Mesenchymal stem cell (in vitro differentiated cells and primary cell): ENCODE results near the gene LY6G5C.

Source experiments
- DNase-seq: peaks from one replicate; pipeline ENCODE4 v3.0.0-alpha.2; 2013
- H2AFZ ChIP-seq: one replicate; pipeline ENCODE4 v1.6.1; 2013; ENCODE audit warnings: low read depth, mild to moderate bottlenecking, control low read depth, inconsistent platforms, low read length, moderate library complexity
- H2AK5ac ChIP-seq: 2 replicates; pipeline ENCODE4 v1.6.1; 2013; ENCODE audit warnings: low read length, moderate library complexity, mild to moderate bottlenecking, inconsistent platforms; ENCODE audit not compliant: severe bottlenecking
- H2BK120ac ChIP-seq: one replicate; pipeline ENCODE4 v1.6.1; 2013; ENCODE audit warnings: low read depth, mild to moderate bottlenecking, inconsistent platforms, low read length, moderate library complexity
- H2BK12ac ChIP-seq, 2 experiments: one replicate each; pipeline ENCODE4 v1.6.1; 2013; ENCODE audit warnings: inconsistent platforms in 2 of 2, low read length in 2 of 2, mild to moderate bottlenecking in 2 of 2, moderate library complexity in 2 of 2, control low read depth in 1 of 2
- H2BK15ac ChIP-seq: one replicate; pipeline ENCODE4 v1.6.1; 2013; ENCODE audit warnings: mild to moderate bottlenecking, low read depth, inconsistent platforms; ENCODE audit not compliant: poor library complexity, severe bottlenecking
- H2BK5ac ChIP-seq: 2 replicates; pipeline ENCODE4 v1.6.1; 2013; ENCODE audit warnings: low read depth, mild to moderate bottlenecking, low read length, control low read depth, inconsistent platforms; ENCODE audit not compliant: poor library complexity, severe bottlenecking
- H3K14ac ChIP-seq, 2 experiments: one replicate each; pipeline ENCODE4 v1.6.1; 2013; ENCODE audit warnings: inconsistent platforms in 2 of 2, low read length in 2 of 2, control low read depth in 1 of 2, mild to moderate bottlenecking in 1 of 2, moderate library complexity in 1 of 2
- H3K18ac ChIP-seq, 2 experiments: one replicate each; pipeline ENCODE4 v1.6.1; 2013; ENCODE audit warnings: inconsistent platforms in 2 of 2, low read length in 2 of 2, control low read depth in 1 of 2, low read depth in 1 of 2, mild to moderate bottlenecking in 1 of 2
- H3K23ac ChIP-seq, 2 experiments: one replicate each; pipeline ENCODE4 v1.6.1; 2013; ENCODE audit warnings: inconsistent platforms in 2 of 2, low read length in 2 of 2, mild to moderate bottlenecking in 2 of 2, moderate library complexity in 2 of 2, control low read depth in 1 of 2
- H3K27ac ChIP-seq: 2 replicates; pipeline ENCODE4 v1.5.1; 2013; ENCODE audit warnings: mild to moderate bottlenecking, moderate library complexity, low read length, control low read depth, inconsistent platforms; ENCODE audit not compliant: poor library complexity, severe bottlenecking
- H3K27me3 ChIP-seq, 2 experiments: 2 replicates each; pipeline versions ENCODE4 v1.6.1 to v1.7.0; 2013; ENCODE audit warnings: low read length in 2 of 2, mild to moderate bottlenecking in 2 of 2, moderate library complexity in 2 of 2, control low read depth in 1 of 2, inconsistent platforms in 1 of 2; ENCODE audit not compliant: control insufficient read depth in 1 of 2, insufficient read depth in 1 of 2
- H3K36me3 ChIP-seq, 2 experiments: 2 replicates each; pipeline versions ENCODE4 v1.6.1 to v1.7.0; 2013; ENCODE audit warnings: low read length in 2 of 2, control low read depth in 1 of 2, inconsistent platforms in 1 of 2, low read depth in 1 of 2, mild to moderate bottlenecking in 1 of 2; ENCODE audit not compliant: insufficient read depth in 2 of 2, control insufficient read depth in 1 of 2
- H3K4ac ChIP-seq, 2 experiments: one replicate each; pipeline ENCODE4 v1.6.1; 2013; ENCODE audit warnings: inconsistent platforms in 2 of 2, low read length in 2 of 2, mild to moderate bottlenecking in 2 of 2, moderate library complexity in 2 of 2, control low read depth in 1 of 2, low read depth in 1 of 2
- H3K4me1 ChIP-seq: 2 replicates; pipeline ENCODE4 v1.6.1; 2013; ENCODE audit warnings: low read depth, low read length, control low read depth; ENCODE audit not compliant: control insufficient read depth, insufficient read depth
- H3K4me2 ChIP-seq: 2 replicates; pipeline ENCODE4 v1.6.1; 2013; ENCODE audit warnings: low read length, mild to moderate bottlenecking, inconsistent platforms; ENCODE audit not compliant: poor library complexity, severe bottlenecking
- H3K4me3 ChIP-seq, 2 experiments: 2 replicates each; pipeline versions ENCODE4 v1.5.1 to v1.7.0; 2013; ENCODE audit warnings: low read length in 2 of 2, mild to moderate bottlenecking in 2 of 2, control low read depth in 1 of 2, low read depth in 1 of 2; ENCODE audit not compliant: insufficient read depth in 1 of 2
- H3K79me1 ChIP-seq: replicated peaks from 2 replicates; pipeline ENCODE4 v1.6.1; 2013; ENCODE audit warnings: mild to moderate bottlenecking, control low read depth, low read length, inconsistent platforms; ENCODE audit not compliant: poor library complexity, severe bottlenecking
- H3K9ac ChIP-seq: 2 replicates; pipeline ENCODE4 v1.7.0; 2013; ENCODE audit warnings: mild to moderate bottlenecking, low read length, moderate library complexity
- H3K9me3 ChIP-seq: 2 replicates; pipeline ENCODE4 v1.7.0; 2013; ENCODE audit warnings: mild to moderate bottlenecking, low read length; ENCODE audit not compliant: control insufficient read depth
- H4K8ac ChIP-seq: one replicate; pipeline ENCODE4 v1.6.1; 2013; ENCODE audit warnings: inconsistent platforms, mild to moderate bottlenecking, low read length, moderate library complexity
- H4K91ac ChIP-seq: one replicate; pipeline ENCODE4 v1.6.1; 2013; ENCODE audit warnings: mild to moderate bottlenecking, low read length, inconsistent platforms
- WGBS: methylation state at CpG from one replicate; pipeline ENCODE4 v1.1.7; 2013; ENCODE audit warnings: mixed read lengths; 5-methylcytosine and 5-hydroxymethylcytosine counted together

Gene LY6G5C

GRCh38 chr6:31722173-31722572 is 41.3 kb upstream of the LY6G5C start:
- Histone ChIP-seq H3K4me3 (no peak overlapping the region), H3K79me1 (peaks cover under 1% of the 10 kb centered on the region), H2BK12ac (no peak overlapping the region), H3K18ac (no peak overlapping the region), H3K4ac (no peak overlapping the region), H3K9me3 (no peaks in the 10 kb centered on the region), H4K91ac (no peak overlapping the region), H3K27me3 (peaks cover 0 to 10% of the 10 kb centered on the region in 2 experiments), H2AFZ (no peak overlapping the region), H3K14ac (no peak overlapping the region), H3K23ac (no peak overlapping the region), H3K36me3 (peaks cover 17 to 26% of the 10 kb centered on the region in 2 experiments), H2AK5ac (no peak overlapping the region), H2BK120ac (no peak overlapping the region), H4K8ac (no peak overlapping the region), H2BK15ac (no peak overlapping the region), H3K4me1 (no peaks in the 10 kb centered on the region), H2BK5ac (no peak overlapping the region), H3K4me2 (no peak overlapping the region), H3K27ac (no peak overlapping the region), H3K9ac (no peak overlapping the region)
- WGBS = 92% methylated on average over 3 of the region's 3 CpGs
- no peak for DNase-seq

- no peak within 1 kb of the TSS for H3K14ac ChIP-seq
- H2BK15ac ChIP-seq = no peak within 1 kb of the TSS
- no peak within 1 kb of the TSS for H2AFZ ChIP-seq
Observed at GRCh38 chr6:31721351-31722020, 40.6 kb upstream of the LY6G5C start, which contains the start of gene LY6G6C. TSS of gene LY6G6C (minus strand) at chr6:31721746. CDS start at chr6:31721679, 67 bp downstream.

GRCh38 chr6:31720196-31720770 is 39.4 kb upstream of the LY6G5C start:
- H3K23ac ChIP-seq = no peak overlapping the region
- H3K4me2 ChIP-seq = no peak overlapping the region
- H3K14ac ChIP-seq = peak overlapping the region in 1 of 2 experiments; percentile 11
- DNase-seq = no peak
- H2BK15ac ChIP-seq = no peak overlapping the region
- no peak overlapping the region for H2BK5ac ChIP-seq
- no peak overlapping the region for H3K27ac ChIP-seq
- H3K27me3 ChIP-seq = peaks cover 0 to 13% of the 10 kb centered on the region in 2 experiments
- H3K4me1 ChIP-seq = no peaks in the 10 kb centered on the region
- H4K8ac ChIP-seq = no peak overlapping the region
- 95% methylated on average over 5 of the region's 5 CpGs for WGBS
- no peak overlapping the region for H3K9ac ChIP-seq
- H2BK120ac ChIP-seq = no peak overlapping the region
- H3K79me1 ChIP-seq = no peaks in the 10 kb centered on the region
- H3K4ac ChIP-seq = no peak overlapping the region
- no peak overlapping the region for H3K4me3 ChIP-seq
- peaks cover 0 to 15% of the 10 kb centered on the region in 2 experiments for H3K36me3 ChIP-seq
- H3K9me3 ChIP-seq = no peaks in the 10 kb centered on the region
- no peak overlapping the region for H2AFZ ChIP-seq
- H3K18ac ChIP-seq = no peak overlapping the region
- no peak overlapping the region for H4K91ac ChIP-seq
- no peak overlapping the region for H2BK12ac ChIP-seq
- H2AK5ac ChIP-seq = no peak overlapping the region

More at GRCh38 chr6:31721351-31722020, 40.6 kb upstream of the LY6G5C start, which contains the start of gene LY6G6C:
- no peak within 1 kb of the TSS for H4K91ac ChIP-seq
- H2BK120ac ChIP-seq = no peak within 1 kb of the TSS
- no peak within 1 kb of the TSS for H3K4me2 ChIP-seq
- no peaks in the 10 kb centered on the region for H3K4me1 ChIP-seq
- H2BK5ac ChIP-seq = no peak within 1 kb of the TSS
- no peak within 1 kb of the TSS for H3K4me3 ChIP-seq
- H3K79me1 ChIP-seq = no peaks in the 10 kb centered on the region
- no peak within 1 kb of the TSS for H2BK12ac ChIP-seq
- no peak within 1 kb of the TSS for H3K9ac ChIP-seq
- no peak for DNase-seq
- H2AK5ac ChIP-seq = no peak within 1 kb of the TSS
- no peak within 1 kb of the TSS for H3K23ac ChIP-seq
- H3K18ac ChIP-seq = no peak within 1 kb of the TSS
- no peak within 1 kb of the TSS for H3K27ac ChIP-seq
- WGBS = 87% methylated on average over 4 of the region's 4 CpGs
- H3K9me3 ChIP-seq = no peaks in the 10 kb centered on the region
- no peak within 1 kb of the TSS for H3K4ac ChIP-seq
- no peak within 1 kb of the TSS for H4K8ac ChIP-seq
- H3K27me3 ChIP-seq = peaks cover 0 to 10% of the 10 kb centered on the region in 2 experiments
- peaks cover 10 to 21% of the 10 kb centered on the region in 2 experiments for H3K36me3 ChIP-seq

GRCh38 chr6:31719001-31719400 is 38.1 kb upstream of the LY6G5C start:
- no peak overlapping the region for H4K91ac ChIP-seq
- H4K8ac ChIP-seq = no peak overlapping the region
- no peak overlapping the region for H3K27ac ChIP-seq
- no peak overlapping the region for H2BK15ac ChIP-seq
- no peaks in the 10 kb centered on the region for H3K9me3 ChIP-seq
- H2BK12ac ChIP-seq = no peak overlapping the region
- H3K36me3 ChIP-seq = peaks cover 0 to 6% of the 10 kb centered on the region in 2 experiments
- no peak overlapping the region for H3K23ac ChIP-seq
- no peak overlapping the region for H3K4me3 ChIP-seq
- H3K4me1 ChIP-seq = no peaks in the 10 kb centered on the region
- no peak overlapping the region for H2AFZ ChIP-seq
- DNase-seq = no peak
- H2BK5ac ChIP-seq = no peak overlapping the region
- no peak overlapping the region for H3K14ac ChIP-seq
- no peak overlapping the region for H3K18ac ChIP-seq
- H3K27me3 ChIP-seq = peaks cover 6 to 21% of the 10 kb centered on the region in 2 experiments
- H2BK120ac ChIP-seq = no peak overlapping the region
- no peaks in the 10 kb centered on the region for H3K79me1 ChIP-seq
- no peak overlapping the region for H2AK5ac ChIP-seq
- H3K4ac ChIP-seq = no peak overlapping the region
- no peak overlapping the region for H3K9ac ChIP-seq
- no peak overlapping the region for H3K4me2 ChIP-seq
- 79% methylated on average over 5 of the region's 6 CpGs for WGBS
